Measurements from ENCODE around the gene PCDHGA8.
"Not testable (repeated sequence)": the region's sequence is repeated elsewhere in the genome, so short reads cannot be mapped to it uniquely, and the experiment has no call there.

The PCDHGA8 gene

GRCh38 chr5:141371572-141372475 lies 20.6 kb upstream of the PCDHGA8 start:
- no peak for DNase-seq

- DNase-seq, result no peak
Measured at GRCh38 chr5:141373673-141374317, 18.6 kb upstream of the PCDHGA8 start, which contains the start of gene PCDHGA6. Gene PCDHGA6 (plus strand): TSS chr5:141373891. CDS start chr5:141374084, 193 bp downstream.

GRCh38 chr5:141374627-141375026 lies 17.8 kb upstream of the PCDHGA8 start:
- no peak for DNase-seq

- not testable (repeated sequence) for DNase-seq
Measured at GRCh38 chr5:141375444-141376155, 16.8 kb upstream of the PCDHGA8 start.

GRCh38 chr5:141382469-141383294 lies 9.8 kb upstream of the PCDHGA8 start, which contains the start of gene PCDHGA7:
Gene PCDHGA7 (plus strand): TSS chr5:141382742. CDS start chr5:141382900, 158 bp downstream.
- no peak for DNase-seq

- DNase-seq, result no peak
Measured at GRCh38 chr5:141383345-141383744, 9.1 kb upstream of the PCDHGA8 start.

- DNase-seq, result no peak
Measured at GRCh38 chr5:141384471-141385267, 7.8 kb upstream of the PCDHGA8 start.

GRCh38 chr5:141387557-141388311 lies 4.7 kb upstream of the PCDHGA8 start, which contains the start of gene PCDHGB4:
Gene PCDHGB4 (plus strand): TSS chr5:141387698. CDS start chr5:141387885, 187 bp downstream.
- DNase-seq, result not testable (repeated sequence)

GRCh38 chr5:141388661-141389060 lies 3.8 kb upstream of the PCDHGA8 start:
- no peak for DNase-seq

- no peak for DNase-seq
Measured at GRCh38 chr5:141389153-141390042, 3.0 kb upstream of the PCDHGA8 start.

GRCh38 chr5:141393267-141393666 lies 834 bp downstream of the PCDHGA8 start:
- no peak for DNase-seq

GRCh38 chr5:141394401-141395187 lies 2.2 kb downstream of the PCDHGA8 start:
- DNase-seq, result not testable (repeated sequence)

- not testable (repeated sequence) for DNase-seq
Measured at GRCh38 chr5:141397756-141398551, 5.5 kb downstream of the PCDHGA8 start, which contains the start of gene PCDHGB5. Gene PCDHGB5 (plus strand): TSS chr5:141397947. CDS start chr5:141398128, 181 bp downstream.

GRCh38 chr5:141398608-141399007 lies 6.2 kb downstream of the PCDHGA8 start:
- DNase-seq, result no peak

- DNase-seq, result no peak
Measured at GRCh38 chr5:141399555-141400258, 7.3 kb downstream of the PCDHGA8 start.

- no peak for DNase-seq
Measured at GRCh38 chr5:141402553-141403243, 10.3 kb downstream of the PCDHGA8 start, which contains the start of gene PCDHGA9. Gene PCDHGA9 (plus strand): TSS chr5:141402778. CDS start chr5:141402953, 175 bp downstream.

Data from central memory CD4-positive, alpha-beta T cell (primary cell).